ENCODE results near the gene UBE2U. TPM values are rescaled to one million over a fixed set of nuclear protein-coding genes. Genes with fewer than 3 reads are reported as not detected.

UBE2U gene
- total and polyA plus RNA-seq, 2 of the 4 experiments (the other 2 are of a cell fraction), result not detected

GRCh38 chr1:64186898-64187280 is 16.5 kb upstream of the UBE2U start:
- H3K27ac ChIP-seq (ENCODE audit: insufficient read depth, low read length), result no peak overlapping the region
- H3K4me3 ChIP-seq (ENCODE audit: insufficient read depth, low read depth, low read length), result no peak overlapping the region
- H3K14ac ChIP-seq (replicated peaks; ENCODE audit: low read depth, low read length), result no peak overlapping the region
- no peak overlapping the region for H2BK120ac ChIP-seq (ENCODE audit: low read depth, low read length)
- no peaks in the 10 kb centered on the region for H3K36me3 ChIP-seq (ENCODE audit: control insufficient read depth, insufficient read depth, low read length)
- H2BK5ac ChIP-seq (ENCODE audit: low read depth, low read length, poor library complexity, severe bottlenecking), result no peak overlapping the region
- in situ Hi-C loops (cut with MboI; ENCODE audit: low sequenced_read_pairs), result no loop called here
- intact Hi-C loops (cut with micrococcal nuclease), result no loop called here
- no peak overlapping the region for H3K56ac ChIP-seq (ENCODE audit: extremely low read depth, insufficient read depth, low read length)
- H4K5ac ChIP-seq (ENCODE audit: low read depth, low read length), result no peak overlapping the region
- no peaks in the 10 kb centered on the region for H3K9me3 ChIP-seq (ENCODE audit: control insufficient read depth, insufficient read depth, low read length)
- H4K8ac ChIP-seq (ENCODE audit: low read depth in 2 of 2, low read length in 2 of 2), result no peak overlapping the region
- H2AK9ac ChIP-seq (replicated peaks; ENCODE audit: low read depth, low read length, poor library complexity), result no peak overlapping the region
- H2AK5ac ChIP-seq (ENCODE audit: low read depth, low read length), result no peak overlapping the region; the same call in 1 of the 2 replicates
- H4K91ac ChIP-seq (ENCODE audit: insufficient read depth, low read depth, low read length), result no peak overlapping the region
- H3K4ac ChIP-seq (ENCODE audit: low read depth, low read length), result no peak overlapping the region
- no peak overlapping the region for H2BK15ac ChIP-seq (ENCODE audit: low read depth, low read length)
- H4K20me1 ChIP-seq (ENCODE audit: insufficient read depth, low read length), result 0 out of 2 replicates have a peak, but pooled peaks cover 4% of the 10 kb centered on the region
- TF ChIP-seq ELK1 (IDR thresholded peaks at IDR 0.05; ENCODE audit: borderline replicate concordance, low read depth, low read length), result no peak
- TF ChIP-seq CTCF (conservative IDR thresholded peaks at IDR 0.05; ENCODE audit: low read depth, low read length), result no peak
- no peak for TF ChIP-seq MAFK (IDR thresholded peaks at IDR 0.05; ENCODE audit: low read depth, low read length)
- no peak for TF ChIP-seq RFX5 (IDR thresholded peaks at IDR 0.05; ENCODE audit: low read depth, low read length)
- TF ChIP-seq USF2 (IDR thresholded peaks at IDR 0.05; ENCODE audit: low read depth, low read length), result no peak
- TF ChIP-seq RAD21 (IDR thresholded peaks at IDR 0.05; ENCODE audit: low read length), result no peak
- TF ChIP-seq CEBPB (IDR thresholded peaks at IDR 0.05; ENCODE audit: low read depth, low read length), result no peak
- no peak for TF ChIP-seq POLR2A (IDR thresholded peaks at IDR 0.05; ENCODE audit: low read depth, low read length)
- no peak for TF ChIP-seq FOS (IDR thresholded peaks at IDR 0.05; ENCODE audit: low read depth, low read length)
- H3K27me3 ChIP-seq (ENCODE audit: control insufficient read depth, insufficient read depth, low read length), result no peaks in the 10 kb centered on the region
- dilution Hi-C loops (cut with HindIII; ENCODE audit: low sequenced_read_pairs, unreplicated experiment), result no loop called here
- DNase-seq (no peak), ATAC-seq (ENCODE audit: low read depth) (no peak)
- no peak overlapping the region for H2AFZ ChIP-seq (replicated peaks; ENCODE audit: low read length, poor library complexity)
- H3K79me1 ChIP-seq (ENCODE audit: low read depth in 1 of 2, low read length in 2 of 2), result no peaks in the 10 kb centered on the region
- no TSS peak for BruUV-seq (replicated peaks)
- WGBS, 2 experiments (ENCODE audit: extremely low coverage in 2 of 2, insufficient read length in 1 of 2), result 89% methylated on average over 3 of the region's 7 CpGs; no CpG with 5 or more reads in 1 of the 2 experiments
- H2BK20ac ChIP-seq (ENCODE audit: low read depth, low read length), result no peak overlapping the region
- peaks cover 6% of the 10 kb centered on the region for H3K4me1 ChIP-seq (ENCODE audit: control insufficient read depth, insufficient read depth, low read length)
- no peak overlapping the region for H3K9ac ChIP-seq (ENCODE audit: low read depth, low read length)
- no peaks in the 10 kb centered on the region; the same call in 1 of the 2 replicates for H3K9me1 ChIP-seq (ENCODE audit: insufficient read depth, low read length)
- POLR2A ChIA-PET (ENCODE audit: unreplicated experiment), result no interaction called here
- no peak overlapping the region for H3K4me2 ChIP-seq (ENCODE audit: low read depth, low read length)
- no peak overlapping the region for H3K23ac ChIP-seq (ENCODE audit: low read depth, low read length)
- H3K18ac ChIP-seq (ENCODE audit: low read depth, low read length), result no peak overlapping the region
- CTCF ChIA-PET, result no interaction called here
